Measurements from ENCODE around the gene EDEM1.
"Not testable (repeated sequence)": the region's sequence is repeated elsewhere in the genome, so short reads cannot be mapped to it uniquely, and the experiment has no call there.

Gene EDEM1

GRCh38 chr3:5187156-5187919 is at the start of gene EDEM1:
TSS of gene EDEM1 (plus strand) at chr3:5187707. CDS start at chr3:5187806, 99 bp downstream.
- DNase-seq: peak; percentile 79 to 96

GRCh38 chr3:5138214-5138981 is 49.1 kb upstream of the EDEM1 start:
- no peak for DNase-seq

DNA sequence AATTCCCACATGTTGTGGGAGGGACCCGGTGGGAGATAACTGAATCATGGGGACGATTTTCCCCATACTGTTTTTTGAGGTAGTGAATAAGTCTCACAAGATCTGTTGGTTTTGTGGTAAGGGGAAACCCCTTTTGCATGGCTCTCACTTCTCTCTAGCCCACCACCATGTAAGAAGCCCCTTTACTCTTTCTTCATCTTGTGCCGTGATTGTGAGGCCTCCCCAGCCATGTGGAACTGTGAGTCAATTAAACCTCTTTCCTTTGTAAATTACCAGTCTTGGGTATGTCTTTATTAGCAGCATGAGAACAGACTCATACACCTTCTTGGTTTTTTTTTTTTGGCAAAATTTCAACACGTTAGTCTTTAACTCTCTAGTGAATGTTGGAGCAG is 47.3 kb upstream of the EDEM1 start:
- no peak for DNase-seq

DNA sequence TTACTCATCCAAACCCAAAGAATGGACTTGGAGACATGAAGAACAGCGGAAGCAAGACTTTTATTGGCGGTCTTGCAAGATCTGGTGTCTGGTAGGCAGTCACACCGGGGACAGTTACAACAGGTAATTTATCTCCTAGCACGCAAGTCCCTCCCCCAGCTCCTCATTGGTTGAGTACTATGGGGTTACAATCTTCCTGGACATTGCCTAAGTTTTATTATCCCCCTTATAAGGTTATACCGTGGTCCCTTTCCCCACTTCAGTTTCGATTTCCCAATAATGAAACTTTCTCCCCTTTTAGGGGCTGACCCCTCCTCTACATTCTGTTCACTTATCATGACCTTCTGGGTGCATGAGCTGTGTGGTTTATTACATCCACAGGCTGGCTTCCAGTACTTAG is 46.7 kb upstream of the EDEM1 start:
- DNase-seq: no peak

DNA sequence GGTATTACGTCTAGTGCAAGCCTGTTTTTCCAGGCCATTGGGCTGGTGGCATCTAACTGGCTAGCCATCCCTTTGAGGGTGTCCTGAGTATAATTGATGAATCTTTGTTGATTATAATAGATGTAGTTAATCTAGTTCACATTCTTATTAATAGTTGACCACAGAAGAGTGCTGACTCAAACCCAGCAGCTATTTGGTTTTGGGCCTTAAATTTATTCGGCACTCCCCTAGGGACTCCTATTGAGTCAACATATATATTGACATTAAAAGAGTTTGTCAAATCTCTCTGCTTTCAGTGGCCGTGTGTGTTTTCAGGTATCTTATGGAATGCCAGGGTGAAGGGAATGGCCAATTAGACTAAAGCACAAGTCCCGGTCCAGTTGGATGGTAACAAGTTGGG is 45.7 kb upstream of the EDEM1 start:
- DNase-seq: no peak

DNA sequence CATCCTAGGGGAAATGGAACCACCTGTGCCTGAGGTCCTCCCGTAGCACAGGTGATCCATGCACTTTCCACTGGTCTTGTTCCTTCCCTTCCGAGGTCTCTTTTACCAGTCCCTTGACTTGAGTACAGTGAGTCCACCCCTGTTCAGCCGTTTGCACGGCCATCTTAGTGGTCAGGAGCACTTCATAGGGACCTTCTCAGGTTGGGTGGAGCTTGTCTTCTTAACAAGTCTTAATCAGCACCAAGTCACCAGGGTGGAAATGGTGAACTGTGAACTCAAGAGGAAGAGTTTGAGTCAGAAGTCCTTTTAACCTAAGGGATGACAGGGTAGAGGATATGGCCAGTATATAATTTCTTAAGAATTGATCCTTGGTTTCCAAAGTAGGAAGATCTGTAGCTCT is 44.0 kb upstream of the EDEM1 start:
- DNase-seq: no peak

DNA sequence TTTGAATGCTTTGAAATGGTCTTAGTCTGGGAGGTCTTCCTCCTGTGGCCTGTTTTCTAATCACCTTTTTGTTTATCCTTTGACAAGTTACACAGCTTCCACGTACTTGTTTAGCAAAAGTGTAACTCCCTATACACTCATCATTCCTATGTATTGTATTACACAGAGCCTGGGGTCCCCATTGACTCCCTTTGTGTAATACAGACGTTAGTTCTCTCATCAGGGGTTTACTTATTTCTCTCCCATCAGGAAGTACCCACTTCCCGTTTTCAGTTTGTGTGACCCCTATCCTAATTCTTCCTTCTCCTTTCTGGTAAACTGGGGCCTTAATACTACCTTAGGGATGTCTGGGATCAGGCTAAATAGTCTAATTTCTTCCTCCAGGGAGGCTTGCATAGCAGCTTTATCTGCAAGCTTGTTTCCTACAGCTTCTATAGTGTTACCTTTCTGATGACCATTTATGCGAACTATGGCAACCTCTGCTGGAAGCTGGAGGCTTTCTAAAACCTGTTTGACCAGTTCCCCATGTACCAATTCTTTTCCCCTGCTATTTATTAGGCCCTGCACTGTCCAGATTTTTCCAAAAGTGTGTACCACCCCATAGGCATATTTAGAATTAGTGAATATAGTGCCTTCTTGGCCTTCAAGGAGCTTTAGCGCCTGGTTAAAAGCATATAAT is 43.1 kb upstream of the EDEM1 start:
- no peak for DNase-seq

DNA sequence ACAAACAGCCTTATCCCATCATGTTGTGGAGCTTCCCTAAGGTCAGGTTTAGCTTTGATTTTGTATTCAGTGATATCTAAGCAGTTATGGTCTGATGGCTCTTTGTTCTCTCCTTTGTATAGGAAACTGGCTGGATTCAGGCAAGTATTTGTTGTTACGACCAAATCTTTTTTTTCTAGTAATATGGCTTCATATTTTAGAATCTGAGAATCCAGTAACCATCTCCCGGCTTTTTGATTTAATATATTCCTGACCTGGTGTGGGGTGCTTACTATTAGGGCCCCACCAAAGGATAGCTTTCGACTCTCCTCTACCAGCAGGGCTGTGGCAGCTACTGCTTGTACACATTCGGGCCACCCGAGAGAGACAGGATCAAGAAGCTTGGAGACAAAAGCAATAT is 42.4 kb upstream of the EDEM1 start:
- no peak for DNase-seq

- DNase-seq: not testable (repeated sequence)
Observed at GRCh38 chr3:5147152-5147551, 40.4 kb upstream of the EDEM1 start.

GRCh38 chr3:5149306-5149880 is 38.1 kb upstream of the EDEM1 start:
- DNase-seq: no peak

DNA sequence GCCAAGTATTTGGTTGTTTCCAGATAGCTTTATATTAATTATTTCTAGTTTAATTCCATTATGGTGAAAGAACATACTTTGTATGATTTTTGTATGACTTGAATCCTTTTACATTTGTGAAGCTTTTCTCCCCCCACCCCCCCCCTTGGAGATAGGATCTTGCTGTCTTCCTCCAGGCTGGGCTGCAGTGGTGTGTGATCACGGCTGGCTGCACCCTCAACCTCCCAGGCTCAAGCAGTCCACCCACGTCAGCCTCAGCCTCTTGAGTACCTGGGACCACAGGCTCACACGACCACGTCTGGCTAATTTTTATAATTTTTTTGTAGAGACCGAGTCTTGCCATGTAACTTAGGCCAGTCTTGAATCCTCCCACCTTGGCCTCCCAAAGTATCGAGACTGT is 35.9 kb upstream of the EDEM1 start:
- no peak for DNase-seq

DNA sequence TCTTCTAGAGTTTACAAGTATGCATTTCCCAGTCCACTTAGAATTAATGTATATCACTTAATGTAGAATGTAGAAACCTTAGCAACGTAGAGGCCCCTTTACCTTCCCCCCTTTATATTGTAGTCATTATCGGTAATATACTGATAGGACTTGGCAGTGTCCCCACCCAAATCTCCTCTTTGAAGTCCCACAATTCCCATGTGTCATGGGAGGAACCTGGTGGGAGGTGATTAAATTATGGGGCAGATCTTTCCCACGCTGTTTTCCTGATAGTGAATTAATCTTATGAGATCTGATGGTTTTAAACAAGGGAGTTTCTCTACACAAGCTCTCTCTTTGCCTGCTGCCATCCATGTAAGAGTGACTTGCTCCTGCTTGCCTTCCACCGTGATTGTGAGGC is 34.4 kb upstream of the EDEM1 start:
- no peak for DNase-seq

DNA sequence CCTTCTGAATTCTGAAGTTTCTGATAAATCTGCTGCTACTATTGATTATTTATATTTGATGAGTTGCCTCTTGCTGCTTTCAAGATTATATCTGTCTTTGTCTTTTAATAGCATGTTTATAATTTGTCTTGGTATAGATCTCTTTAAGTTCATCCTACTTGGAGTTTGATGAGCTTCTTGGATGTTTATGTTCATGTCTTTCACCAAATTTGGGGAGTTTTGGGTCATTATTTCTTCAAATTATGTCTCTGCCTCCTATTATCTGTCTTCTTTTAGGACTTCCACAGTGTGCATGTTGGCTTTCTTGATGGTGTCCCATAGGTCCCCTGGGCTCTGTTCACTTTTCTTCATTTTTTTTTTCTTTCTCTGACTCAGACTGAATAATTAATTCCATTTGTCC is 32.3 kb upstream of the EDEM1 start:
- no peak for DNase-seq

DNA sequence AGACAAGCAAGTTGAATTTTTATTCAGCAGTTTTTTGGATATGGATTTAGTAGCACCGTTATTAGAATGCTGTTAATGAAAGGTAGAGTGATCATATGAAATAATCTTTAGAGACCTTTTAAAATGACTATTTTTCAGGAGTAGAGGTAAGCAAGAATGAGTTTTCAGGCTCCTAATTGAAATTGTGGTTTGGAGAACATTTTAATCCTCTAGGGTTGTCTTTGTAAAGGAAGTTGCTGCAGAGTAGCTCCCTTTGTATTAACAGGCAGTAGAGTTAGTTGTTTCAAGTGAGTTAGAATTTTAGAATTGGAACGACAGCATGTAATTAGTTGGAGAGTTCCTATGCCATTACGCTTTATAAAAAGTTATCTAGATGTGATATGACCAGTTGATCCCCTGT is 27.2 kb upstream of the EDEM1 start:
- no peak for DNase-seq

- DNase-seq: no peak
Observed at GRCh38 chr3:5160940-5161858, 26.3 kb upstream of the EDEM1 start.

DNA sequence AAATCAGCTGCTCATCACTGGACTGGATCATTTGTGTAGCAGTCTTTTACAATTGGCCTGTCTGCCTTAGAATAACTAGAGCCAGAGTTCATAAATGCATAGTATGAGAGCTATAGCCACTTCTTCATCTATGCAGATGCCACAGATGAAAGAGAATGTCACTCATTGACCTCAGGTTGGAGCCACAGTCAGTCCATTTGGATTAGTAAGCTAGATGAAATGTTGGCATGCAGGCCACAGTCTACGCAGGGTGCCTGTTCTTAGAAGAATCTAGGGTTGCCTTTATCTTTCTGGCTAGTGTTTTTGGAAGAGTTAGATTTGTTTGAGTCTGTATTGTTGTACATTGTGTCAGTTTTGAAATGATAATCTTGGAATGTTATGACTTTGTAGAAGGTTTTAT is 25.4 kb upstream of the EDEM1 start:
- DNase-seq: no peak

- DNase-seq: no peak
Observed at GRCh38 chr3:5165698-5166097, 21.8 kb upstream of the EDEM1 start.

GRCh38 chr3:5166846-5167245 is 20.7 kb upstream of the EDEM1 start:
- DNase-seq: no peak

GRCh38 chr3:5168110-5168509 is 19.4 kb upstream of the EDEM1 start:
- DNase-seq: no peak

- no peak for DNase-seq
Observed at GRCh38 chr3:5169807-5170206, 17.7 kb upstream of the EDEM1 start.

DNA sequence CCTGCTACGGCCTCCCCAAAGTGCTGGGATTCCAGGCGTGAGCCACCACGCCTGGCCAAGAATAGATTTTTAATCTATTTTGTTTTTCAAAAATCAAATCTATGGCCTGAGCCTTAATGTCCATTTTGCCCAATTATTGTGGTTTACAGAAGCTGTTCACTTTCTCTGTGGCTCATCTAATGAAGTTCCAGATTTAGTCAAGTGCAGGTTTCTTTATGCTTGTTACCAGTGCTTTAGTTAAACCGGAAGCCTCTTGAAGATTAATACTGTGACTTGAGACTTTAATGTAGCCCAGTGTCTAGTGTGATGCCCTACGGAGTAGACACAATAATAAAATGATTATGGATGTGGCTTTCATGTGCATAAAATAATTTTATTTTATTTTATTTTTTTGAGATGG is 16.5 kb upstream of the EDEM1 start:
- no peak for DNase-seq

GRCh38 chr3:5172018-5172417 is 15.5 kb upstream of the EDEM1 start:
- DNase-seq: no peak

Data from SHP77 (cell line).